Effector memory CD8-positive, alpha-beta T cell (primary cell): ENCODE measurements around the gene SUMF1.
"Not testable (repeated sequence)": the region's sequence is repeated elsewhere in the genome, so short reads cannot be mapped to it uniquely, and the experiment has no call there.

ENCODE experiments used
- ATAC-seq: fragments of 150-1000 bp; cut with Tn5 transposase; replicated peaks from 2 replicates; pipeline ENCODE4 v1.10.0; 2021; ENCODE audit warnings: mild to moderate bottlenecking, moderate library complexity
- DNase-seq, 3 experiments: peaks; one replicate each; pipeline ENCODE4 v3.0.0; 2021
- H3K27ac Mint-ChIP-seq, 2 donors: one replicate each; pipeline ENCODE4 v1.8.0; 2022; ENCODE audit warnings: mild to moderate bottlenecking in 2 of 2, mixed read lengths in 2 of 2, moderate library complexity in 2 of 2
- H3K27me3 Mint-ChIP-seq, 2 donors: one replicate each; pipeline ENCODE4 v1.8.0; 2022; ENCODE audit warnings: mixed read lengths in 2 of 2
- H3K36me3 Mint-ChIP-seq: one replicate; pipeline ENCODE4 v1.8.0; 2022; ENCODE audit warnings: mild to moderate bottlenecking, moderate library complexity, mixed read lengths; ENCODE audit not compliant: insufficient read depth
- H3K4me1 Mint-ChIP-seq, 2 donors: one replicate each; pipeline ENCODE4 v1.8.0; 2022; ENCODE audit warnings: low read depth in 2 of 2, mixed read lengths in 2 of 2
- H3K4me3 Mint-ChIP-seq, 2 donors: one replicate each; pipeline ENCODE4 v1.8.0; 2022; ENCODE audit warnings: mild to moderate bottlenecking in 2 of 2, mixed read lengths in 2 of 2, moderate library complexity in 2 of 2
- H3K9me3 Mint-ChIP-seq, 2 donors: one replicate each; pipeline ENCODE4 v1.8.0; 2022; ENCODE audit warnings: mixed read lengths in 2 of 2

Gene SUMF1

GRCh38 chr3:4464576-4464975 is 2.5 kb downstream of the SUMF1 start:
- H3K9me3 Mint-ChIP-seq = no peaks in the 10 kb centered on the region
- DNase-seq (no peak), ATAC-seq (no peak)
- H3K4me3 Mint-ChIP-seq = peak overlapping the region in 1 of 2 donors; percentile 87
- no peaks in the 10 kb centered on the region for H3K27me3 Mint-ChIP-seq
- peaks cover 11% of the 10 kb centered on the region for H3K36me3 Mint-ChIP-seq
- no peak overlapping the region for H3K27ac Mint-ChIP-seq
- H3K4me1 Mint-ChIP-seq = peaks cover 15 to 23% of the 10 kb centered on the region in 2 donors

DNA sequence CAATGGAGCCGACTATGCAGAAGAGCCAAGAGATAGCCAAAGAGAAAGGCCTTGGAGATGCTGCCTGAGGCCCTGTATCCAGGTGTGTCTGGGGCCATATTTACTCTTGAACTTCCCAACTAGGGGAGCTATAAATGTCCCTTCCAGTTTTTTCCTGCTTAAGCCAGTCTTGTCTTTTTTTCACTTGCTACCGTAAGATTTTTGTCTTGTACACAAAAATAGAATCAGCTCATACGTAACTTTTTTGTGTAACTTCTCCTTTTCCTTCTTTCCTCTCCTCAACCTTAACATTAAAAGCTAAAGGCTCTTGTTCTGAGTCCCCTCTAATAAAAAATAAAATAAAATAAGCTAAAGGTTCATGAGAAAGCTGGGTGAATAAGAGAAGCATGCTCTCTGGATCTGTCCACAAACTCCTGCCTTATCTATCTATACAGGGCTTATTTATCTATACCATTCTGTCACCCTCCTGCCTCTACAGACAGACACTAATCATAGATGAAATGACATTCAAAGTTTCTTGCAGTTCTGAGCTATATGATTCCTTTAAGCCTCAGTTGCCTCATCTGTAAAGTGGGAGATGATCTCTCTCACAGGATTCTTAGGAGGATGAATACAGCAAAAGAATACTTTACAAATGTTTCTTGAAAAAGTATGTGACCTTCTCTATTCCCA is 4.6 kb downstream of the SUMF1 start:
- H3K4me3 Mint-ChIP-seq = no peak overlapping the region
- no peaks in the 10 kb centered on the region for H3K27me3 Mint-ChIP-seq
- peaks cover 11% of the 10 kb centered on the region for H3K36me3 Mint-ChIP-seq
- DNase-seq (no peak), ATAC-seq (no peak)
- H3K4me1 Mint-ChIP-seq = peaks cover 14 to 25% of the 10 kb centered on the region in 2 donors
- H3K9me3 Mint-ChIP-seq = no peaks in the 10 kb centered on the region
- H3K27ac Mint-ChIP-seq = no peak overlapping the region

GRCh38 chr3:4461468-4462090 is 5.5 kb downstream of the SUMF1 start:
- no peak for ATAC-seq

GRCh38 chr3:4460334-4460733 is 6.7 kb downstream of the SUMF1 start:
- peaks cover 8% of the 10 kb centered on the region for H3K36me3 Mint-ChIP-seq
- H3K4me3 Mint-ChIP-seq = no peak overlapping the region
- DNase-seq (no peak), ATAC-seq (no peak)
- peaks cover 0 to 13% of the 10 kb centered on the region in 2 donors for H3K4me1 Mint-ChIP-seq
- H3K27me3 Mint-ChIP-seq = no peaks in the 10 kb centered on the region
- H3K9me3 Mint-ChIP-seq = no peaks in the 10 kb centered on the region
- H3K27ac Mint-ChIP-seq = no peak overlapping the region

More at GRCh38 chr3:4461468-4462090, 5.5 kb downstream of the SUMF1 start:
- Mint-ChIP-seq H3K4me1 (peaks cover 9 to 23% of the 10 kb centered on the region in 2 donors), H3K27ac (no peak overlapping the region), H3K36me3 (peaks cover 11% of the 10 kb centered on the region), H3K9me3 (no peaks in the 10 kb centered on the region), H3K4me3 (no peak overlapping the region), H3K27me3 (no peaks in the 10 kb centered on the region)
- no peak for DNase-seq

- DNase-seq (no peak), ATAC-seq (no peak)
- H3K27me3 Mint-ChIP-seq = no peaks in the 10 kb centered on the region
- H3K4me3 Mint-ChIP-seq = no peak overlapping the region
- H3K27ac Mint-ChIP-seq = no peak overlapping the region
- peaks cover 0 to 11% of the 10 kb centered on the region in 2 donors for H3K4me1 Mint-ChIP-seq
- H3K36me3 Mint-ChIP-seq = peaks cover under 1% of the 10 kb centered on the region
- H3K9me3 Mint-ChIP-seq = no peaks in the 10 kb centered on the region
These were observed 8.1 kb downstream of the SUMF1 start for GRCh38 chr3:4458961-4459360.

GRCh38 chr3:4456780-4457179 is 10.3 kb downstream of the SUMF1 start:
- H3K4me3 Mint-ChIP-seq, ATAC-seq, H3K9me3 Mint-ChIP-seq, H3K36me3 Mint-ChIP-seq, H3K27ac Mint-ChIP-seq, H3K27me3 Mint-ChIP-seq, DNase-seq: not testable (repeated sequence)
- H3K4me1 Mint-ChIP-seq = peaks cover 0 to 11% of the 10 kb centered on the region in 2 donors

DNA sequence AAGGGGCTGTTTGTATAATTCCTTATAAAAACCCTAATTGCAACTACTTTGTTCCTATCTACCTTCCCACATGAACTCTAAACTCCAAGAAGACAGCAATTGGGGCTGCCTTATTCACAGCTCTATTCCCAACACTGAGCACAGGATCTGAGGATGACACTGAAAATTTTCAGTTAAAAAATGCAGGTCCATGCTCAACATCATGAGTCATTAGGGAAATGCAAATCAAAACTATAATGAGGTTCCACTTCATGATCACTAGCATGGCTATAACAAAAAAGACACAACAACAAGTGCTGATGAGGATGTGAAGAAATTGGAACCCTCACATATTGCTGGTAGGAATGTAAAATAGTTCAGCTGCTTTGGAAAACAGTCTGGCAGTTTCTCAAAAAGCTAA is 12.9 kb downstream of the SUMF1 start:
- H3K4me1 Mint-ChIP-seq = peaks cover 0 to 7% of the 10 kb centered on the region in 2 donors
- DNase-seq = no peak
- H3K4me3 Mint-ChIP-seq = no peak overlapping the region
- H3K36me3 Mint-ChIP-seq = peaks cover 12% of the 10 kb centered on the region
- no peak for ATAC-seq
- no peak overlapping the region for H3K27ac Mint-ChIP-seq
- no peaks in the 10 kb centered on the region for H3K9me3 Mint-ChIP-seq
- no peaks in the 10 kb centered on the region for H3K27me3 Mint-ChIP-seq

DNA sequence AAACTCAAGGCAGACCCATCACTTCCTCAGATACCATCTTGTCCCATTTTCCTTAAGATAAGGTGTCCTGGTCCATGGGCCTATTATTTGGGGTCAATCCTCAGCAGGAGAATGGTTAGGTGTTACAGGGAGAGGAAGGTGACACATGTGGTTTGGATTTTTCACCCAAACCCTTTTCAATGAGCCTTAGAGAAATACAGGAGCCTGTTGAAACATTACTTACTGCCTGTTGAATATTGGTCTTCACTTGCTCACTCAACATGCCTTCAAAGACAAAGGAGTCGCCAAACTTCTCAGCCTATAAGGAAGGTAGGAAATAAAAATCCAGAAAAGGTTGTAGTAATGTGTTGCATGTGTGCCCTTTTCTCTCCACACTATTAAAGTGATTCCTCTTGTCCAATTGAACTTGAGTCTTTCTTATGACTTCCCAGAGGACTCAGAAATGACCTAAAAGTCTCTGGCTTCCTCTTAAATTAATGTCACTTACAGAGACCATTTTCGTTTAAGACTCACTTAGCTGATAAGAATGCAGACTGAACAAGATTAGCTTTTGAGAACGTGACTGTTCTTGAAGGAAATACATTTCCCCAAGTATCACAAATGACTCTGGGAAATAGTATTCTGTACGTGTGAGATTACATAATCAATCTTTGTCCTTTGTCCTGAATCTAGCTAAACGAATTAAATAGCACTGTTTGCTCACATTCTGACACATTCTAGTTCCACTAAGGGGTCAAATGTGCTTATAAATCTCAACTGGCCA is 17.8 kb downstream of the SUMF1 start:
- H3K27ac Mint-ChIP-seq = peak overlapping the region in 1 of 2 donors; percentile 38
- H3K36me3 Mint-ChIP-seq = peaks cover 23% of the 10 kb centered on the region
- no peak for ATAC-seq

DNA sequence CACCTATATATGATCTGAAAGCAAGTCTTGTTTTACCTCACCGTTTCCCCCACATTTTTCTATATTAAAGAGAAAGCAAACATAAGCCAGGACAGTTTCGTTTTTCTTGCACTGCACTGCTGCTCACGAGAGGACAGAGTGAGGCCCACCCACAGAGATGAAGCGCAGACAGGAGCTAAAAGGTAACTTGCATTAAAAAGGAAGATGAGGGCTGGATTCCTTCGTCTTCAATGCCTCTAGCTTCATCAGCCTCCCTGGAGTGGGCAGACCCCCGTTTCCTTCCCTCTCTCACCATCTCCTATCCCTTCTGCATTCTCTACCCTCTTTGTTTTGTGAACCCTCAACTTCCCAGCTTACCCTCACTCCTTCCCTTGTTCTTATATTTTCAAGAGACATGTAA is 18.9 kb downstream of the SUMF1 start:
- no peaks in the 10 kb centered on the region for H3K27me3 Mint-ChIP-seq
- peaks cover 28% of the 10 kb centered on the region for H3K36me3 Mint-ChIP-seq
- no peak overlapping the region for H3K4me3 Mint-ChIP-seq
- no peak for ATAC-seq
- no peak for DNase-seq
- H3K4me1 Mint-ChIP-seq = peaks cover 0 to 4% of the 10 kb centered on the region in 2 donors
- H3K27ac Mint-ChIP-seq = peak overlapping the region in 1 of 2 donors; percentile 38
- H3K9me3 Mint-ChIP-seq = no peaks in the 10 kb centered on the region

More for the DNA sequence above, 17.8 kb downstream of the SUMF1 start:
- no peak for DNase-seq
- Mint-ChIP-seq H3K9me3 (no peaks in the 10 kb centered on the region), H3K27me3 (no peaks in the 10 kb centered on the region), H3K4me3 (no peak overlapping the region), H3K4me1 (peaks cover 0 to 4% of the 10 kb centered on the region in 2 donors)

DNA sequence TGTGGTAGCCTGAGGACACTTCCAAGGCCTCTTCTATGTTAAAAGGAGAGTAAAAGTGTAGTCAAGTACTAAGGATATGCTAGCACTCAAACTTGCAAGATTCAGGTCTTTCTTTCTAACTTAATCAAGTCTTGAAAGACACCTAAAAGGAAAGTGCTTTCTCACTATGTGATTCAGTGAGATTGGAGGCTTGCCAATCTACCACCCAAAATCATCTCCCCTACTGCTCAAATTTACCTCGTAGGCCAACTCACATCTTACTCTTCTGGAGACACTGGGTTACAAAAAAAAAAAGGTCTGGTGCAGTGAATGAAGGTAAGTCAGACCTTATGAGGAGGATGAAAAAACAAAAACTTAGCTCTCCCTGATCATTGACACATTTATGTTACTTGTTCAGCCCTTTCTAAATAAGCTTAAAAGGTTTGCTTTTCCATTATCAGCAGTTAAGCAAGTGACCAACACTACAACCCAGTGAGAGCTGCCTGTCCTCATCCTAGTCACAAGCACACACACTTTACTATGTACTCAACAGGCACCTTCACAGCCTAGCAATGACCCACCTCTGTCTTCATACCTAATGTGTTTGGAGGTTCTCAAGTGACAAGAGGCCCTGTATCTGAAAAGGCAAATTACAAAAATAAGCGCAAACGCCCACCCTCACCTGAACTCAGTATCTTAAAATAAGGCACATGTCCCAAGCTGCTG is 19.6 kb downstream of the SUMF1 start:
- Mint-ChIP-seq H3K4me3 (no peak overlapping the region), H3K36me3 (peaks cover 31% of the 10 kb centered on the region), H3K4me1 (peaks cover 0 to 4% of the 10 kb centered on the region in 2 donors), H3K27me3 (no peaks in the 10 kb centered on the region), H3K9me3 (no peaks in the 10 kb centered on the region), H3K27ac (no peak overlapping the region)
- ATAC-seq (no peak), DNase-seq (no peak)

DNA sequence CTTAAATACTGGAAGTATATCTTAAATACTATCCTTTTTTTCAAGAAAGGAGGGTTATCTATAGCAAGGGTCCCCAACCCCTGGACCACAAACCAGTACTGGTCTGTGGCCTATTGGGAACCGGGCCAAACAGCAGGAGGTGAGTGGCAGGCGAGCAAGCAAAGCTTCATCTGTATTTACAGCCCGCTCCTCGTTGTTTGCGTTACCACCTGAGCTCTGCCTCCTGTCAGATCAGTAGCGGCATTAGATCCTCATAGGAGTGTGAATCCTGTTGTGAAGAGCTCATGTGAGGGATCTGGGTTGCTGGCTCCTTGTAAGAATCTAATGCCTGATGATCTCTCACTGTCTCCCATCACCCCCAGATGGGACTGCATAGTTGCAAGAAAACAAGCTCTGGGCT is 26.1 kb downstream of the SUMF1 start:
- Mint-ChIP-seq H3K4me3 (no peak overlapping the region), H3K27ac (no peak overlapping the region), H3K27me3 (no peaks in the 10 kb centered on the region), H3K36me3 (peaks cover 27% of the 10 kb centered on the region), H3K4me1 (peaks cover 0 to 4% of the 10 kb centered on the region in 2 donors), H3K9me3 (no peaks in the 10 kb centered on the region)
- ATAC-seq (no peak), DNase-seq (no peak)

DNA sequence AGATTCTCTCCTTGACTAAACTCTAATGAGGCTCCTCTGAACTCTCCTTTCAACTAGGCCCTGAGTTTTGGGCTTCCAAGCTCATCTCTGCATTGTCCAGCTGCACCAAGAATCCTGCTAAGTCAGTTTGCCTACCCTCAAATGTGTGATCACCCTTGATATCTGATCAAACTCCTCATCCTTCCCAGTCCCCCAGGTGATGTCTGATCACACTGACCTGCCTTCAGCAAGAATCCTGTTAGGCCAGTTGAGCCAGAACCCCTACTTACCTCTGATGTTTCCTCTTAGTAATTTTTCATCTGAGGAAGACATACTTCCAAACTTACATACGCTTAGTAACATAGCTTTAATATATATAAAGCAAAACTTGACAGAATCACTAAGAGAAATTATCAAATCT is 28.8 kb downstream of the SUMF1 start:
- ATAC-seq (no peak), DNase-seq (no peak)
- Mint-ChIP-seq H3K27ac (no peak overlapping the region), H3K27me3 (no peaks in the 10 kb centered on the region), H3K4me1 (peaks cover 0 to 4% of the 10 kb centered on the region in 2 donors), H3K36me3 (peaks cover 12% of the 10 kb centered on the region), H3K4me3 (no peak overlapping the region), H3K9me3 (no peaks in the 10 kb centered on the region)

- Mint-ChIP-seq H3K4me3 (no peak overlapping the region), H3K9me3 (no peaks in the 10 kb centered on the region), H3K36me3 (peaks cover 4% of the 10 kb centered on the region), H3K4me1 (peaks cover 2 to 10% of the 10 kb centered on the region in 2 donors), H3K27me3 (no peaks in the 10 kb centered on the region), H3K27ac (peak overlapping the region in 1 of 2 donors; percentile 0)
- ATAC-seq = no peak
- no peak for DNase-seq
These were observed 34.8 kb downstream of the SUMF1 start for GRCh38 chr3:4432259-4432658.
